Lung microvascular endothelial cell (primary cell): ENCODE measurements around the gene CSAG3. TPM values are rescaled to one million over a fixed set of nuclear protein-coding genes. Genes with fewer than 3 reads are reported as not detected.

Experiments
- DNase-seq, 2 donors: peaks; one replicate each; pipeline versions ENCODE4 v3.0.0 to v3.0.0-alpha.2; 2010; ENCODE audit warnings: low read depth in 2 of 2
- total RNA-seq: library from RNA; depleted of rRNA; stranded (reverse); fragments of >200 nt; gene quantifications from 2 replicates; pipeline ENCODE4 v1.2.1, GENCODE V29; 2014

CSAG3 gene
- total RNA-seq, 1 donor from 2014 or later = not detected

- DNase-seq = peak in 1 of 2 donors; percentile 43
Observed at GRCh38 chrX:152806035-152806434, 47.0 kb downstream of the CSAG3 start.

Other genes starting within 250 kb of the CSAG3 start
- not detected in 2 replicates for gene GABRQ, start 121.3 kb upstream of the CSAG3 start, total RNA-seq
- not detected in 2 replicates for gene MAGEA3, start 60.4 kb upstream of the CSAG3 start, total RNA-seq
- not detected in 2 replicates for gene CSAG2, start 49.9 kb upstream of the CSAG3 start, total RNA-seq
- gene MAGEA2B, start 44.6 kb upstream of the CSAG3 start, total RNA-seq = not detected in 2 replicates
- gene CSAG1, start 25.5 kb upstream of the CSAG3 start, total RNA-seq = not detected in 2 replicates
- gene MAGEA12, start 25.5 kb upstream of the CSAG3 start, total RNA-seq = not detected in 2 replicates
- gene MAGEA2, start 5.4 kb upstream of the CSAG3 start, total RNA-seq = not detected in 2 replicates
- not detected in 2 replicates for gene MAGEA6, start 10.5 kb downstream of the CSAG3 start, total RNA-seq
- 14.6 and 15.9 TPM in 2 replicates for gene CETN2, start 71.5 kb downstream of the CSAG3 start, total RNA-seq
- 13.7 and 14.2 TPM in 2 replicates for gene NSDHL, start 71.8 kb downstream of the CSAG3 start, total RNA-seq
- gene ZNF185, start 138.8 kb downstream of the CSAG3 start, total RNA-seq = 4.0 and 9.2 TPM in 2 replicates
- gene PNMA5, start 234.9 kb downstream of the CSAG3 start, total RNA-seq = not detected in 2 replicates